Thyroid gland (tissue), 4 donors: ENCODE data around the gene RWDD1. TPM values are rescaled to one million over a fixed set of nuclear protein-coding genes. Genes with fewer than 3 reads are reported as not detected.

Source experiments
- DNase-seq, 2 donors: peaks; one replicate each; pipeline ENCODE4 v3.0.0-alpha.2; 2019
- H3K27ac ChIP-seq, 3 donors: fragments of 200-600 bp; sonication (generic); 1 replicate in 2 of 3; 2 replicates in 1 of 3; pipeline ENCODE4 v1.5.1; 2016 to 2019; ENCODE audit warnings: mild to moderate bottlenecking in 1 of 3, moderate library complexity in 1 of 3
- H3K27me3 ChIP-seq: fragments of 200-600 bp; sonication (generic); one replicate; pipeline ENCODE4 v1.5.1; 2019
- H3K36me3 ChIP-seq, 2 donors: fragments of 200-600 bp; sonication (generic); one replicate each; pipeline ENCODE4 v1.5.1; 2016 to 2019
- H3K4me1 ChIP-seq, 2 donors: fragments of 200-600 bp; sonication (generic); one replicate each; pipeline ENCODE4 v1.5.1; 2017 to 2019
- H3K4me3 ChIP-seq, 3 donors: fragments of 200-600 bp; sonication (generic); replicated peaks in 1 of 3; 1 replicate in 2 of 3; 2 replicates in 1 of 3; pipeline ENCODE4 v1.5.1; 2016; ENCODE audit warnings: mild to moderate bottlenecking in 1 of 3
- H3K9me3 ChIP-seq: fragments of 200-600 bp; sonication (generic); one replicate; pipeline ENCODE4 v1.5.1; 2017
- CTCF ChIP-seq, 6 experiments: fragments of 200-600 bp in 3 of 6; fragments of 450-650 bp in 3 of 6; sonication (generic) in 3 of 6; IDR thresholded peaks; one replicate each; pipeline ENCODE4 v1.5.1; 2016 to 2019; ENCODE audit warnings: antibody characterized with exemption in 6 of 6, mild to moderate bottlenecking in 2 of 6, inconsistent platforms in 1 of 6, moderate library complexity in 1 of 6
- POLR2A ChIP-seq, 2 donors: fragments of 450-650 bp; IDR thresholded peaks; one replicate each; pipeline ENCODE4 v1.6.1; 2017; ENCODE audit warnings: antibody characterized with exemption in 2 of 2, mild to moderate bottlenecking in 2 of 2, moderate library complexity in 1 of 2
- WGBS, 2 donors: methylation state at CpG; one replicate each; pipeline ENCODE4 v1.1.5; 2017; 5-methylcytosine and 5-hydroxymethylcytosine counted together
- intact Hi-C: fragments of 100-400 bp; cut with DNase I; formaldehyde crosslinking; loops from one replicate; pipeline ENCODE4 v1.15.1; 2023
- total RNA-seq, 4 donors: library from RNA; depleted of rRNA; stranded (reverse); fragments of >200 nt; gene quantifications; one replicate each; pipeline ENCODE4 v1.2.3, GENCODE V29; 2016

RWDD1 gene
- total RNA-seq, 4 donors from 2014 or later = 42.0 to 71.2 (median 48.5) TPM

GRCh38 chr6:116629563-116629981, 58.3 kb downstream of the RWDD1 start:
- no peak overlapping the region for H3K27ac ChIP-seq
- H3K4me1 ChIP-seq = no peaks in the 10 kb centered on the region
- no peak for TF ChIP-seq POLR2A (IDR thresholded peaks at IDR 0.05)
- TF ChIP-seq CTCF (IDR thresholded peaks at IDR 0.05) = no peak
- H3K4me3 ChIP-seq = no peak overlapping the region
- H3K36me3 ChIP-seq = no peaks in the 10 kb centered on the region
- no peaks in the 10 kb centered on the region for H3K9me3 ChIP-seq
- no peaks in the 10 kb centered on the region for H3K27me3 ChIP-seq
- 63 to 80% methylated on average over 5 of the region's 5 CpGs for WGBS, 2 donors
- intact Hi-C loops = no loop called here
- no peak for DNase-seq

DNA sequence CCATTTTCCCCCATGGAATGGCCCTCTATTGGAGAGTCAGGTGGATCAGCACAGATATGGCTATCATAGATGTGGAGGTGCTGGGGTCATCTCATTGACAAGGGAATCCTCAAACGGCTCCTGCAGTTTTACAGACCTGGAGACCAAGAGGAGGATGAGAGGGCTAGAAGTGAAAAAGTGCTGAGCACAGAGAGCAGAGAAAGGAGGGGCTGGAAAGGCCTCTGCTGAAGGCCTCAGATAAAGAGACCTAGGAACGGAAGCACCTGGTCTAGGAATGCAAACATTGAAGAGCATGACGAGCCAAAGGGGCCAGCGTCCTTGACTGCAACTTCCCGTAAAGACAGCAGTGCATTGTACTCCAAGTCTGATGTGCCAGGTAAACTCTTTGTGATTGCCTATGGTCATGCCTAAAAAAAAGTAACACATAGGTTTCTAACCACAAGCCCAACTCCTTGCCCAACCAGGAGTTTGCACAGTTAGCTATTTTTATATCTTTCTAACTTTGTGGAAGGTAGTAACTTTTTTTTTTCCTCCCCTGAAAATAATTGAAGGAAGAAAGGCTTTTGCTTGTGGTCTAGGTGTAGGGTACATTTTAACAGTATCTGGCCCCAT, 60.2 kb downstream of the RWDD1 start:
- WGBS, 2 donors = 51 to 71% methylated on average over 5 of the region's 5 CpGs
- Histone ChIP-seq H3K27ac (no peak overlapping the region), H3K9me3 (no peaks in the 10 kb centered on the region), H3K4me1 (no peaks in the 10 kb centered on the region), H3K36me3 (no peaks in the 10 kb centered on the region), H3K4me3 (no peak overlapping the region), H3K27me3 (no peaks in the 10 kb centered on the region)
- intact Hi-C loops = no loop called here
- TF ChIP-seq POLR2A (IDR thresholded peaks at IDR 0.05) (no peak), CTCF (IDR thresholded peaks at IDR 0.05) (no peak)
- DNase-seq = peak in 1 of 2 donors; percentile 12

- no peaks in the 10 kb centered on the region for H3K36me3 ChIP-seq
- H3K27me3 ChIP-seq = no peaks in the 10 kb centered on the region
- WGBS, 2 donors = 83 to 95% methylated on average over 2 of the region's 2 CpGs
- intact Hi-C loops = no loop called here
- H3K4me1 ChIP-seq = no peaks in the 10 kb centered on the region
- no peaks in the 10 kb centered on the region for H3K9me3 ChIP-seq
- H3K4me3 ChIP-seq = no peak overlapping the region
- DNase-seq = no peak
- H3K27ac ChIP-seq = no peak overlapping the region
- peak in 1 of 6 experiments; percentile 4 for TF ChIP-seq CTCF (IDR thresholded peaks at IDR 0.05)
- TF ChIP-seq POLR2A (IDR thresholded peaks at IDR 0.05) = no peak
Observed at GRCh38 chr6:116633685-116634084, 62.4 kb downstream of the RWDD1 start.

Other genes starting within 250 kb of the RWDD1 start
- 10 to 100 TPM; 22.2 to 32.8 (median 30.5) TPM for gene DSE, start 200.6 kb upstream of the RWDD1 start, total RNA-seq
- gene CALHM6, start 110.1 kb upstream of the RWDD1 start, total RNA-seq = 1 to 10 TPM; 1.3 to 2.9 (median 2.3) TPM
- gene CALHM5, start 59.9 kb upstream of the RWDD1 start, total RNA-seq = 1 to 10 TPM in 1 of 4 donors, under 1 TPM in 3; 0.59 to 1.3 (median 0.69) TPM
- gene TRAPPC3L, start 25.8 kb upstream of the RWDD1 start, total RNA-seq = under 1 TPM in 2 of 4 donors, not detected in 2; 0.13 to 0.42 TPM
- gene CALHM4, start 17.8 kb upstream of the RWDD1 start, total RNA-seq = not detected
- gene RSPH4A, start 45.0 kb downstream of the RWDD1 start, total RNA-seq = 1 to 10 TPM; 1.2 to 1.6 (median 1.4) TPM
- 10 to 100 TPM; 11.4 to 17.3 (median 12.2) TPM for gene ZUP1, start 97.3 kb downstream of the RWDD1 start, total RNA-seq
- 10 to 100 TPM; 17.7 to 26.1 (median 22.4) TPM for gene KPNA5, start 109.7 kb downstream of the RWDD1 start, total RNA-seq
- 10 to 100 TPM in 2 of 4 donors, 1 to 10 TPM in 2; 5.7 to 17.2 (median 12.7) TPM for gene FAM162B, start 194.2 kb downstream of the RWDD1 start, total RNA-seq